Measurements from ENCODE around the gene IL22RA2. TPM values are rescaled to one million over a fixed set of nuclear protein-coding genes. Genes with fewer than 3 reads are reported as not detected.

The IL22RA2 gene
- total RNA-seq, 1 experiment from 2014 or later = not detected

- Histone ChIP-seq H3K4me2 (ENCODE audit: low read length) (no peak overlapping the region), H3K36me3 (ENCODE audit: low read depth, low read length) (no peaks in the 10 kb centered on the region), H3K4me3 (ENCODE audit: low read length) (no peak overlapping the region), H3F3A (ENCODE audit: low read length, unreplicated experiment) (no peaks in the 10 kb centered on the region), H3K27ac (ENCODE audit: low read length) (no peak overlapping the region), H3K4me1 (ENCODE audit: insufficient read depth, low read length) (no peaks in the 10 kb centered on the region), H4K20me1 (ENCODE audit: low read length) (no peaks in the 10 kb centered on the region), H3K79me2 (ENCODE audit: low read length) (no peaks in the 10 kb centered on the region), H3K9me2 (replicated peaks; ENCODE audit: low read length) (no peaks in the 10 kb centered on the region), H3K9ac (ENCODE audit: low read length) (no peak overlapping the region), H2AFZ (ENCODE audit: low read length) (no peak overlapping the region), H3K9me3 (ENCODE audit: low read length) (no peaks in the 10 kb centered on the region), H3K27me3 (ENCODE audit: low read length) (no peaks in the 10 kb centered on the region)
- POLR2A ChIA-PET (ENCODE audit: unreplicated experiment) = no interaction called here
- no peak for DNase-seq
- CTCF ChIA-PET = no interaction called here
- no peak for TF ChIP-seq EZH2 (IDR thresholded peaks at IDR 0.05; ENCODE audit: low read length, unreplicated experiment)
- TF ChIP-seq CTCF (conservative IDR thresholded peaks at IDR 0.05; ENCODE audit: low read depth, low read length) = no peak
- no peak for TF ChIP-seq EZH2phosphoT487 (IDR thresholded peaks at IDR 0.05; ENCODE audit: borderline replicate concordance, low read length)
- BruUV-seq (replicated peaks) = no TSS peak
- no peak for ATAC-seq
- intact Hi-C loops (cut with micrococcal nuclease) = no loop called here
Observed at GRCh38 chr6:137163732-137164318, 9.6 kb downstream of the IL22RA2 start.

- no TSS peak for BruUV-seq (replicated peaks)
- CTCF ChIA-PET = no interaction called here
Observed at GRCh38 chr6:137162692-137163306, 10.6 kb downstream of the IL22RA2 start.

More at GRCh38 chr6:137162692-137163306, 10.6 kb downstream of the IL22RA2 start:
- ATAC-seq (no peak), DNase-seq (no peak)
- Histone ChIP-seq H3K27me3 (ENCODE audit: low read length) (no peaks in the 10 kb centered on the region), H2AFZ (ENCODE audit: low read length) (no peak overlapping the region), H3K79me2 (ENCODE audit: low read length) (no peaks in the 10 kb centered on the region), H3K36me3 (ENCODE audit: low read depth, low read length) (no peaks in the 10 kb centered on the region), H4K20me1 (ENCODE audit: low read length) (no peaks in the 10 kb centered on the region), H3F3A (ENCODE audit: low read length, unreplicated experiment) (no peaks in the 10 kb centered on the region), H3K9me3 (ENCODE audit: low read length) (no peaks in the 10 kb centered on the region), H3K4me2 (ENCODE audit: low read length) (no peak overlapping the region), H3K9ac (ENCODE audit: low read length) (no peak overlapping the region), H3K9me2 (replicated peaks; ENCODE audit: low read length) (no peaks in the 10 kb centered on the region), H3K27ac (ENCODE audit: low read length) (no peak overlapping the region), H3K4me3 (ENCODE audit: low read length) (no peak overlapping the region), H3K4me1 (ENCODE audit: insufficient read depth, low read length) (no peaks in the 10 kb centered on the region)
- TF ChIP-seq CTCF (conservative IDR thresholded peaks at IDR 0.05; ENCODE audit: low read depth, low read length) = no peak
- TF ChIP-seq EZH2phosphoT487 (IDR thresholded peaks at IDR 0.05; ENCODE audit: borderline replicate concordance, low read length) = no peak
- TF ChIP-seq EZH2 (IDR thresholded peaks at IDR 0.05; ENCODE audit: low read length, unreplicated experiment) = no peak
- intact Hi-C loops (cut with micrococcal nuclease) = no loop called here
- POLR2A ChIA-PET (ENCODE audit: unreplicated experiment) = no interaction called here
